GM15510 (cell line): ENCODE results near the gene USP12.
A peak's percentile ranks its signal among the peaks of the same experiment; 100 is the strongest.

Experiments used
- POLR2A ChIP-seq: IDR thresholded peaks from 3 replicates; pipeline ENCODE4 v1.6.1; 2011; ENCODE audit warnings: borderline replicate concordance; ENCODE audit not compliant: insufficient read length; ENCODE audit errors: extremely low read depth

USP12 gene

DNA sequence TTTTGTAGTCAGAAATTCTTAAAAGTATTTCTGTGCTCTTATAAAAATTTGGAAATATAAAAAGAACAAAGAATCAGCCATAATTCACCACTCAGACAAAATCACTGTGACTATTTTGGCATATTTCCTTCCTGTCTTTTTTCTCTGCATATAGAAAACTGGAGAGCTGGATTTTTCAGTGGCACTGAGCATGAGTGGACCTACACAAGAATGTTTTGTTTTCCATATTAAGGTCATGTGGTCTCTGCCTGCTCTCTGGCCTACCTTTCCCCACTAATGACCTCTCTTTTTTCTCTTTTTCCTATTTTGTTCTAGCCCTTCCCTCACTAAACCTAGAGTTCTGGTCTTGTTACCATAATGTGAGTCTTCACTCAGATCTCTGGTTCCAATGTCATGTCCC is 17.6 kb upstream of the USP12 start:
- no peak for TF ChIP-seq POLR2A

DNA sequence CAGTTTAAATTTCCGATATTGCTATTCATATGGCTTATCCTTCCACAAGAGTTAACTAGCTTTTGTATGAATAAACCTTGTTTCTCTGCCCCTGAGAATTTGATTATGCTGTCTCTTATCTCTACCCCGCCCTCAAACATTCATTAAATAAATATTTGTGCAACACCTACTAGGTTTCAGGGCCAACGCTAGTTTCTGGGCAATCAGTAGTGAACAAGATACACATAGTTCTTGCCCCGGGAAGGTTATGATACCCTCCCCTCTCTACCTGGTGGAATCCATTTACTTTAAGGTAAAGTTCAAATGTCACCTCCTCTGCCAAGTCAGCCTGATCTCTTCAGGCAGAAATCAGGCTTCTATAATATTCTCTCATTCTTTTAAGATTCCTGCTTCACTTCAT is 16.6 kb upstream of the USP12 start:
- TF ChIP-seq POLR2A, result no peak

DNA sequence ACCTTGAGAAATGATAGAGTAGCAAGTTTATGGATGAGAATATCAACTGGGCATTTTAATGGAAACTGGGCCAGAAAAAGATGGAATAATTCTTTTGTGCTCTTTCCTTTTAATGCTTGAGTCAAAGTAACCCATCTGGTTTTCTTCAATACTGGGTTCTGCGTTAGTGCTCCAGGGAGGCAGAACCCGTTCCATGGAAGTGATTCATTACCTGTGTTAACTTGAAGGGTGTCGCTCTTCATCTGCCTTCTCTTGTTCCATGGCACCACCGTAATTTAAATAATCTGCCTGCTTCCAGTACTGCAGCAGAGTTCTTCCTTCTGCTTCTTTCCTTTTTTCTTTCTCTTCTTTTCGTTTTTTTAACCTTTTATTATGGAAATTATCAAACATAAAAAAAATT is 14.7 kb upstream of the USP12 start:
- no peak for TF ChIP-seq POLR2A

DNA sequence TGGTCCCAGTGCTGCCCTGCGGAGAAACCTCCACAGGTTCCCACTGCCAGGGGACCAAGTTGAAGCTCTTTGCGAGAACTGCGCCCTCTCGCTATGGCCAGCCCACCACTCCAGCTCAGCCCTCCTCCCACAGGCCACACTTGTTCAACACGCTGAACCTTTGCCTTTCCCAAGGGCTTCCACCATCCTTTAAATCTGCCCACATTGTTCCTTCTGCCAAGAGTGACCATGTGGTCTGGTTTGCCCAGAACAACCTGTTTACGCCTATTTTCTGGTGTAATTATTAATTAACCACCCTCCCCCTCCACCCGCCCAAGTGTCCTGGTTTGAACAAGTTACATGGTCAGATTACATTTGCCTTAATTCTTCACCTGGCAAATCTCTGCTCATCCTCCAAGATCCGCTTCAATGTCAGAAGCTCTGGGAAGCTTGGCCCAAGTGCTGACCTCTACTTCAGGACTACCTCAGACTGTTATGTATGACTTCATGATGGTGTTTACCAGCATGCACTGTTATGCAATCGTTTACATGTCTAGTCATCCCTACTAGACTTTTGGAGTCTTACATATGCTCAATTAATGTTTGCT is 12.0 kb upstream of the USP12 start:
- no peak for TF ChIP-seq POLR2A

DNA sequence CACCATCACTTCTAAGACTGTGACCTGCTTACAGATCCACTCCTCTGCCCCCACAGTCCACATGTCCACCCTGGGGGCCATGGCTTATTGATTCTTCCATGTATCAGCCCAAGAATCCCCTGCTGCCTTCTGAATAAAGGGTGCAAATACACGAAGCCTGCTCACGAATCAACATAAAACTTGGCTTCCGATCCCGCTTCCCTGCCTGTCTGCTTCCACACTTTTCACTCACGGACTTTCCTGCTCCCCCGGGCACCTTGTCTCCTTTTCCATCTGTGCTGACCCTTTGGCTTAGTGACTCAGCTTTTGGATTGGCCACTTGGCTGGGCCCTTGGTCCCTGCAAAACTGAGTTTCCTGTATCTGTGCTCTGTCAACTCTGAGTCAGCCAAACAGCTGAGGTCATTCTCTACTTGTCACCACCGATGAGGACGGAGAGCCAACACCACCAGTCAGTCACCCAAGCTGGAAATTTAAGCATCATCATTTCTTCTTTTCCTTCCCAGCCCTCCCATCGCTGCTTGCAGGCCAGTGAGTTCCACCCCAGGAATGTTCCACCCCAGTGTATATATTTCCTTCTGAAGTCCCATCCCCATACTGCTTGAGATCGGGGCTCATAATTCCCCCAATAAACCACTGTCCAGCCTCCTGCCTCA is 11.4 kb upstream of the USP12 start:
- TF ChIP-seq POLR2A, result no peak

DNA sequence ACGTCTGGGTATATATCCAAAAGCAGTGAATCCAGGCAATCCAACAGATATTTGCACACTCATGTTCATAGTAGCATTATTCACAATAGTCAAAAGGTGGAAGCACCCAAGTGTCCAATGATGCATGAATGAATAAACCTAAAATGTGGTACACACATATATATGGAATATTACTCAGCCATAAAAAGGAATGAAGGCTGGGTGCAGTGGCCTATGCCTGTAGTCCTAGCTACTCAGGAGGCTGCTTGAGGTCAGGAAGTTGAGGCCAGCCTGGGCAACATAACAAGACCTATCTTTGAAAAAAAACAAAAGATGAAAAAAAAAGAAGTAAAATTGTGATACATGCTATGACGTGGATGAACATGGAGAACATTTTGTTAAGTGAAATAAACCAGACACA is 10.4 kb upstream of the USP12 start:
- no peak for TF ChIP-seq POLR2A

DNA sequence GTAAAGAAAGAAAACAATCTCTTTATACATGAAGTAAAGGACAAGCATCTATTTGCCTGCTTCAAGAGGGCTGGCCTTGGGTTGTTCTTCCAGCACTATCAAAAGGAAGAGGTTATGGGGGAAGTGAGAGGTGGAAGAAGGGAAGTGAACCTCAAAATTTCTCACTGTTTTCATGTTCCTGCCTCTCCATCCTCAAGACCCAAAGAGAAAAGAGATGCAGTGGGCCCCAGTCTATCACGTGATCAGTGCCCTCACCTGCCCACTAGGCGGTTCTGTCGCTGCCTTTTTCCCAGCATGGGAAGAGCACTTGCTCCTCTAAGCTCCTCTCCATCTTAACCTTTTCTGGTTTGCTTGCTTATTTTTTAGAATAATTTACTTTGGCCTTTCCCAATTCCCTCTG is 6.2 kb upstream of the USP12 start:
- no peak for TF ChIP-seq POLR2A

DNA sequence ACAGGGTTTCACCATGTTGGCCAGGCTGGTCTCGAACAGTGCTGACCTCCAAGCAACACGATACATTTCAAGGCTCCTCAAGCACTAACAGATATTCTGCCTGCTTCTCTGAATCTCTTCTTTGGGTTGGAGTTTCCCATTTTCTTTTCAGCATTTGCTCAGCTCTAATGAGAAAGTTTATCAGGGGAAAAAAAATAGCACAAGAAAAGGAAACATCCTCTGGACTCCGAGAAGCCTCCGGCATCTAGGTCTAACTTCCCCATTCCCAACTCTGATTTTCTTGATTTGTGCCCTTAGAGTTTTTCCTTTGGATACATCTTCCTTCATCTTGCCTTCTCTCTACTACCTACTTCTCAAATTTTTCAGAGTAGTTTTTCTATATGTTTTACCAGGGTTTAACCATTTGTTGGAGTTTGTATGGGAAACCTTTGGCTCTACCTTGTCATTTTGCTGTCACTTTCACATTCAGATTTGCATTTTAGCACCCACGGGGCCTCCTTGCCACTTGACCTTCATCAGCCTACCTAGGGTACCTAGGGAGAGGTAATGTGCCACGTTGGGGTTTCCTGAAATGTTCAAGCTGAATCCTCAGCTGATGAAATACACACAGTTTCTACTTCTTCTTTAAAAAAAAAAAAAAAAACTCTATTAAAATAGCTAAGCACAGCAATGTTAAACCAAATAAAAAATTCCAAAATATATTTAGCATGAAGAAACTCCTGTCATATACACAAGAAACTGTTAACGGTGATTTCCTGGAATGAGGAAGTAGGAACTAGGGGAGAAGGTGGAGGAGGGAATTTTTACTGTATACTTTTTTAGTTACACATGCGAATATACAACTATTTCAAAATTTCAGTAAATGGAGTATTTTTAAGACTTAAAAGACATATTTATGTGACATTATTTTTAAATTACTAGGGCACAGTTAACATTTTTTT is 5.1 kb upstream of the USP12 start:
- TF ChIP-seq POLR2A, result no peak

DNA sequence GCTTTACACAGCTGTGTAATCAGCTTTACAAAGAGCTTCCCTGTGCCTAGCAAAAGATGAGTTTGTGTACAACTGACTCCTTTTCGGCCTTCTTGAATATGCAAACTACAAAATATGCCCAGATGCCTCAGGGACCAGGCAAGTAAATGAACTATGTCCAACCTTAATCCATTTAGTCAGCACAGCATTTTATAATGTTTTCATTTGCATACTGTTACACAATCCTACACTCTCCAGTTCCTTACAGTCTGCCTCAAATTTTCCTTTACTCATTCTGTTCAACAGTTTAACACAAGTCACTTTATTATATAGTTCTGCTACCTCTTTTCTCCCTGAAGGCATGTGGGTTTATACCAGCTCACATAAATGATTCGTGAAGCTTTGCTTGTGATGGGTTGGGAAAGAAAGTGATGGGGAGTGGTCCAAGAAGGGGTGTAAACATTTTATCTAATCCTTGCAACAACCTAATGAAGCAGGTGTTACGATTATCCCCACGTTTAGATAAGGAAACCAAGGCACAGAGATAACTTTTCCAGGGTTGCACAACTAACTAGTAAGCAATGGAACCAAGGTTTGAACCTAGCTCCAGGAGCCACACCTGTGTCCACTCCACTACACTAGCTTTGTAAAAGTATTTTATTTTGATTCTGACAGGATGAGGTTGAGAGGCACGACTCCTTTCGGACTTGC is 3.3 kb upstream of the USP12 start:
- no peak for TF ChIP-seq POLR2A

DNA sequence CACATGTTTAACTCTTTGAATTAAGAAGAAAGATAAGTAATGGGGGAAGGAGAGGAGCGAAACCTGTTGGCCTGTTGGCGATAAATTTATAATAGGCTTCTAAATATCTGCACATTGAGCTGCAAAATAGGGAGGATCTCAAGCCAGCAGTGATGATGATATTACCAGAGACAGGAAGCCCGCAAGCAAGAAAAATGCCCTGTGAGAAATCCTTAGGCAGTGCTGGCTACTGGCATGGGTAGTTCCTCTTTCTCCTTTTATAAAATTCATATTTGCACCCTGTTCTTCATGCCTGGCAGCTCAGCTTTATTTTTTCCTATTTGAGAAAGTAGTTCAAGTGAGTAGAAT is 858 bp upstream of the USP12 start:
- no peak for TF ChIP-seq POLR2A

DNA sequence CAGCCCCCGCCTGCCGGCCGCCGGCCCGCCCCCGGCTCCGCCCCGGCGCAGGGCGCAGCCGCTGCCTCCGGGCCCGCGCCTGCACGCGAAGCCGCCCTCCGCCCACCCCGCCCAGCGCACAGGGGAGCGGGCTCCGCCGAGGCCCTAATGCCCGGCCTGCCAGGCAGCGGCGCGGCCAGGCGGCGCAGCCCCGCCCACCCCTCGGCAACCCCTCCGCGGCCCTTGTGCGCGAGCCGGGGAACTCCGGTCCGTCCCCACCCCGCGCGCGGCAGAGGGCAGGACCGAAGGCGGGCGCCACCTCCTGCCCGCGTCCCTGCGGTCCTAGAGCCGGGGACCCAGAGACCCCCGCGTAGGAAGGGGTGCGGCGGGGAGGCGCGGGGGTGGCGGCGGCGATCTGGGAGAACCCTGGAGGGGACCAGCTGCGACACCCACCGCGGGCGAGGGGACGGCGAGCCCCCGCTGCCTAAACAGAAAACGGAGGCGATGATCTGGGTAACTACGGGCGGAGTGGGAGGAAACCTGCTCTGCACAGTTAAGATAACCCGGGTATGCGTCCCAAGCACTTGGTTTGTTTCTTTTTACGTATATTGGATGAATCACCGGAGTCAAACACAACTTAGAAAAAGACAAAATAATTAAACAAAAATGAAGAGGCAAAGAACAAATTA is 350 bp upstream of the USP12 start:
- peak; percentile 52 for TF ChIP-seq POLR2A

DNA sequence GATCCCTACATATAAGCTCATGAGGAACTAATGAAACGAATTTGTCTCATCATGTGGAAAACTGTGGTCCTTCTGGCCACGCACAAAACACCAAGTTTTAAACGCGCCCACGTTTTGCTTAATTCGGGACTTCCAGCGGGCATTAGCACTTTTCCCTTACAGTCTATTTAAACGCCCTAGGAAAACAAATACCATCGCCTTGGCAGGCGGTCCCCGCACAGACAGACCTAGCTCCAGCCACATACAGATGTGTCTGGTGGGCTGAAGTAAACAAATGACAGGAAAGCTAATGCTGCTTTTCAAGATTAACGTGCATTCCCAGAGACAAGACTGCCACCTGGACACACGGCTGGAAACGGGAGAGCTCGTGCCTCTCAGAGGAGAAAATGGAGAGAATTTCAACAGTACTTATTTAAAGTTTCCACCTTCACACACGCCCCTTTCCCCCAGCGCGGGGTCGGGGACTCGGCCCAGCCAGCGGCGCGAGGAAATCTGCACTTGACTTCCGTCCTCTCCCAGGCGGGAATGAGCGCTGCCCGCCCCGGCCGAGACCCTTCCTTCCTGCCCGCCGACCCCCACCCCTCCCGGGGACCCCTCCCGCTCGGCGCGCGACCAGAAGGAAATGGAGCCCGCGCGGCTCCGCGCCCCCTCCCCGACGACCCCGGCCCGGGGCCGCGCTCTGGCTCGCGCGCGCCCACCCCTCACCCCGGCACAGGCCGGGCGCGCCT is 931 bp downstream of the USP12 start:
- TF ChIP-seq POLR2A, result peak; percentile 11

DNA sequence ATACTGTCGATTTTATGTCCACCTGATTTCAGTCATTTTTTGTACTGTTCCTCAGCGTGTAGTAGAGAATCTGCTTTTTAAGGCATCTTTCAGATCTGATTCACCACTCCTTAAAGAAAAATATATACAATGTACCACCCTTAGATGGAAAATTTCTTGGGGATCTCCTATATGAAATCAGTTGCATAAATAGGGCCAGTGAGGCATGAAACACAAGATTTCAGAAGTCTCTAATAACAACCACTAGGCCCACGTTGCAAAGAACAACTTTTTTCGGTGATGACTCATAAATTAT is 1.4 kb downstream of the USP12 start:
- no peak for TF ChIP-seq POLR2A
